ENCODE measurements around the gene CENPK.

- TF ChIP-seq SMC3 (conservative IDR thresholded peaks at IDR 0.05; ENCODE audit: poor library complexity) (no peak), CTCF (IDR thresholded peaks at IDR 0.05; ENCODE audit: poor library complexity, severe bottlenecking) (no peak), POLR2AphosphoS5 (IDR thresholded peaks at IDR 0.05) (no peak), MXI1 (conservative IDR thresholded peaks at IDR 0.05; ENCODE audit: poor library complexity, severe bottlenecking) (no peak), RAD21 (conservative IDR thresholded peaks at IDR 0.05) (no peak)
These were observed 87.1 kb downstream of the CENPK start for GRCh38 chr5:65475895-65476294.
